Left ventricle myocardium inferior (tissue), 1 donor: ENCODE results near the gene MAN2A2. TPM values are rescaled to one million over a fixed set of nuclear protein-coding genes. Genes with fewer than 3 reads are reported as not detected.

Experiments
- DNase-seq: peaks from one replicate; pipeline ENCODE4 v3.0.0-alpha.2; 2020
- H3K27ac ChIP-seq: fragments of 200-600 bp; replicated peaks from 2 replicates; pipeline ENCODE4 v1.8.0; 2021
- H3K27me3 ChIP-seq: fragments of 200-600 bp; 2 replicates; pipeline ENCODE4 v1.8.0; 2021; ENCODE audit warnings: low read depth
- H3K36me3 ChIP-seq: fragments of 200-600 bp; 2 replicates; pipeline ENCODE4 v1.8.0; 2021
- H3K4me1 ChIP-seq: fragments of 200-600 bp; 2 replicates; pipeline ENCODE4 v1.8.0; 2021
- H3K4me3 ChIP-seq: fragments of 200-600 bp; 2 replicates; pipeline ENCODE4 v1.8.0; 2021; ENCODE audit warnings: mild to moderate bottlenecking, moderate library complexity
- H3K9me3 ChIP-seq: fragments of 200-600 bp; replicated peaks from 2 replicates; pipeline ENCODE4 v1.8.0; 2021
- intact Hi-C: fragments of 100-400 bp; cut with micrococcal nuclease; formaldehyde crosslinking; loops from one replicate; pipeline ENCODE4 v1.11.0; 2022
- long read RNA-seq: library from polyadenylated mRNA; unstranded; transcript quantifications from one replicate; pipeline ENCODE4 v2.0.0, GENCODE V29; 2021
- total RNA-seq: library from RNA; stranded (reverse); fragmentation: NEBNext Ultra II Directional; extraction: Animal tissue kit (Norgen Biotek cat#: 25700); gene quantifications from one replicate; pipeline ENCODE4 v1.2.1, GENCODE V29; 2021
- TF ChIP-seq, protein P1 (sequence below): fragments of 200-600 bp; IDR thresholded peaks from 2 replicates; pipeline ENCODE4 v1.8.0; 2021; ENCODE audit warnings: antibody characterized with exemption, mild to moderate bottlenecking, borderline replicate concordance
- donor health status: DM: no; HTN: yes; CAD: no; lungs with severe emphysema.

Gene MAN2A2
- 95.4 TPM for total RNA-seq
- long read RNA-seq, full-length matches to known transcripts = 7 of 90 reads
- long read RNA-seq, partial matches to known transcripts = 63 of 90 reads
- long read RNA-seq, other reads (novel, unspliced or antisense) = 20 of 90 reads

DNA sequence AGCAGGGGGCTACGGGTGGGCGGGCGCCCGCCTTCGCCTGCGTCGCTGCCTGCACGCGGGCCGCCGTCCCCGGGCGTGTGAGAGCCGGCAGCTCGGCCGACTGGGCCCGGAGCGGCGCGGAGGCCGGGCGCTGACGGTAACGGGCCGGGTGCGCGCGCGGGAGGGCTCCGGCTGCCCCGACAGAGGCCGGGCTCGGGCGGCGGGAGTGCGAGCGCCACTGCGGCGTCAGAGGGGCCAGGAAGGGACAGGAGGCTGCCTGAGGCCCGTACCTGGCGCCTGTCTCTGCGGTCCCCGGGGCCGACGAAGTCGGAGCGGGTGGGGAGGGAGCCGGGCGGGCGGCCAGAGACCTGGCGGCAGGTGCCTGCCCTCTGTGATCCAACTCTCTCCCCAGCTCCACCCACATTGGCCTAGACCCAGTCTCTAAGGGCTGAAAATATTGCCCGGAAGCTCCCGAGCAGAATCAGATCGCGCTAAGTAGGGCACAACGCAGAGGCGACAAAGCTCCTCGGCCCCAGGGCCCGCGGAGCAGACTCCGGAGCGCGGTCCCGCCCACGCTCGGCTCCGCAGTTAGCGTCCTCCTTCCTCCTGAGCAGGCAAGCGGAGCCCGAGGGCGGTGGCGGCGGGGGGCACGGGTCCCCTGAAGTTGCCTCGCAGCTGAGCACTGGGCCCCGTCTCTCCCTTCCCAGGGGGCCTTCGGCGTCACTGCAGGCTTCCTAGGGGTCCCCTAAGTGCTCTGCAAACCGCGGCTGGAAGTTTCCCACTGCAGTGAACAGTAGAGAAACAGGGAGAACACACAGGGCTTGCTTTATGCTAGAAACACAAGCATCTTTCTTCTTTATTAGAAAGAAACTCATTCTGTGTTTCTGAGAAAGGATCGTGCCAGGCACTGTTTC is at the start of gene MAN2A2:
Gene MAN2A2, plus strand, starts transcription at position 463 of the 893 bp plus-strand sequence. CDS start 906 bp downstream, outside the sequence.
- intact Hi-C loops = no loop called here
- DNase-seq = peak; percentile 68

DNA sequence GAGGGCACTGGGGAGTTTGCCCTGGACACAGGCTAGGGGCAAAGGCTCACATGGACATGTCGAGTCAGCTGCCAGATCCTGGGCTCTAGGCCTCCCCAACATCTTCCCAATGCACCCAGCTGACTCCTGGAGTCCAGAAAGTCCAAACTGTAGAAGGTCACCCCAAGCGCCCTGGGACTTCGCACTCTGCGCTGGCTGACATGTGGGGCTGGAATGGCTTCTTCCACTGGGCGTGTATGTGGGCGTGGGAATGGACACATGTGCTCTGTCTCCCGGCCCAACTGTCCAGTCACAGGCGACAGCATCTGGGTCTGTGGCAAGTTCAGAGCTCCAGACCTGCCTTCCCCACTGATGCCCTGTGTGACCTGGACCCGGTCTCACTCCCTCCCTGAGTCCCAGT is 48.0 kb upstream of the MAN2A2 start:
- TF ChIP-seq, protein P1, sequence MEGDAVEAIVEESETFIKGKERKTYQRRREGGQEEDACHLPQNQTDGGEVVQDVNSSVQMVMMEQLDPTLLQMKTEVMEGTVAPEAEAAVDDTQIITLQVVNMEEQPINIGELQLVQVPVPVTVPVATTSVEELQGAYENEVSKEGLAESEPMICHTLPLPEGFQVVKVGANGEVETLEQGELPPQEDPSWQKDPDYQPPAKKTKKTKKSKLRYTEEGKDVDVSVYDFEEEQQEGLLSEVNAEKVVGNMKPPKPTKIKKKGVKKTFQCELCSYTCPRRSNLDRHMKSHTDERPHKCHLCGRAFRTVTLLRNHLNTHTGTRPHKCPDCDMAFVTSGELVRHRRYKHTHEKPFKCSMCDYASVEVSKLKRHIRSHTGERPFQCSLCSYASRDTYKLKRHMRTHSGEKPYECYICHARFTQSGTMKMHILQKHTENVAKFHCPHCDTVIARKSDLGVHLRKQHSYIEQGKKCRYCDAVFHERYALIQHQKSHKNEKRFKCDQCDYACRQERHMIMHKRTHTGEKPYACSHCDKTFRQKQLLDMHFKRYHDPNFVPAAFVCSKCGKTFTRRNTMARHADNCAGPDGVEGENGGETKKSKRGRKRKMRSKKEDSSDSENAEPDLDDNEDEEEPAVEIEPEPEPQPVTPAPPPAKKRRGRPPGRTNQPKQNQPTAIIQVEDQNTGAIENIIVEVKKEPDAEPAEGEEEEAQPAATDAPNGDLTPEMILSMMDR = no peak
- H3K36me3 ChIP-seq = no peaks in the 10 kb centered on the region
- no peak overlapping the region for H3K4me3 ChIP-seq
- H3K4me1 ChIP-seq = peaks cover 8% of the 10 kb centered on the region
- intact Hi-C loops = no loop called here
- no peaks in the 10 kb centered on the region for H3K27me3 ChIP-seq
- no peak for DNase-seq
- H3K27ac ChIP-seq = no peak overlapping the region
- H3K9me3 ChIP-seq = no peaks in the 10 kb centered on the region

More for the DNA sequence above, at the start of gene MAN2A2:
- H3K27ac ChIP-seq = peak within 1 kb of the TSS; percentile 98
- peaks cover 34% of the 10 kb centered on the region for H3K36me3 ChIP-seq
- no peaks in the 10 kb centered on the region for H3K27me3 ChIP-seq
- H3K4me1 ChIP-seq = peaks cover 66% of the 10 kb centered on the region
- TF ChIP-seq, protein P1 = no peak
- no peaks in the 10 kb centered on the region for H3K9me3 ChIP-seq
- peak within 1 kb of the TSS; percentile 94 for H3K4me3 ChIP-seq

DNA sequence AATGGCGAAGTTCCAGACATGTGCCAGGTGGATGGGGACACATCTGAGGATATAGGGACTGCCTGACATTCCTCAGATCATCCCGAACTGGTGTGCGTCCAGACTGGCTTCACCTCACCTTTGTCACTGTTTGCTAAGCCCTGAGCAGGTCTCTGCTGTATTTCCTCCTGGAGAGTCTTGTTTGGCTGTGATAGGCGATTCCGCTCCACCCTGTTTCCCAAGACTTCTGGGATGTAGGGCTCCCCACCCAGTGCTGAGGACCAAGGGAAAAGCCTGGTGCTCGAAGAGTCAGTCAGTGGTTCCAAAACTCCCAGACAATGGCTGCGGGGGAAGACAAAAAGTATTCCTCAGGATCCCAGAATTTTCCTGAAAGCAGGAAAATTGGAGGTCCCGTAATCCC is 45.8 kb upstream of the MAN2A2 start:
- TF ChIP-seq, protein P1 = no peak
- H3K36me3 ChIP-seq = no peaks in the 10 kb centered on the region
- H3K27me3 ChIP-seq = no peaks in the 10 kb centered on the region
- intact Hi-C loops = no loop called here
- peaks cover 8% of the 10 kb centered on the region for H3K4me1 ChIP-seq
- H3K4me3 ChIP-seq = no peak overlapping the region
- no peak overlapping the region for H3K27ac ChIP-seq
- no peak for DNase-seq
- no peaks in the 10 kb centered on the region for H3K9me3 ChIP-seq

DNA sequence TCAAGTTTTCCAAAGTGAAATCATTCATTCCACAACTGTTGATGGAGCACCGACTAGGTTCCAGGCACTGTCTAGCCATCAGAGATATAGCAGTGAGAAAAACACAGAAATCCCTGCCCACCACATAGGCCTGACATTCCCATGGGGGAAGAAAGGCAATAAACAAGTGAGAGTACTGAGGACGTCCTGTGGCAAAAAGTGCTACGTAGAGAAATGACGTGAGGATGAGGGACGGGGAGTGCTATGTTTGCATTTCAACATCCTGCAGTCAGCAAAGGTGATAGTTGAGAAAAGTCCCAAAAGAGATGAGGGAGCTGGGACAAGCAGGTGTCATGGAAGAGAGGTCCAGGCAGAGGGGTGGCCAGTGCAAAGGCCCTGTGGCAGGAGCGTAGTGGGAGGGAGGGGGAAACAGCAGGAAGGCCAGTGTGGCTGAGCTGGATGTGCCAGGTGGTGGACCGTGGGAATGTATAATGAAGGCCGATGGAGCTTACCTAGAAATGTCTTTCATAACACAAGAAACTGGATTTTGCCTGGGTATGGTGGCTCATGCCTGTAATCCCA is 45.1 kb upstream of the MAN2A2 start:
- Histone ChIP-seq H3K27ac (no peak overlapping the region), H3K4me1 (peaks cover 9% of the 10 kb centered on the region), H3K4me3 (no peak overlapping the region), H3K36me3 (no peaks in the 10 kb centered on the region), H3K9me3 (no peaks in the 10 kb centered on the region), H3K27me3 (no peaks in the 10 kb centered on the region)
- DNase-seq = no peak
- intact Hi-C loops = no loop called here
- TF ChIP-seq, protein P1 = no peak

DNA sequence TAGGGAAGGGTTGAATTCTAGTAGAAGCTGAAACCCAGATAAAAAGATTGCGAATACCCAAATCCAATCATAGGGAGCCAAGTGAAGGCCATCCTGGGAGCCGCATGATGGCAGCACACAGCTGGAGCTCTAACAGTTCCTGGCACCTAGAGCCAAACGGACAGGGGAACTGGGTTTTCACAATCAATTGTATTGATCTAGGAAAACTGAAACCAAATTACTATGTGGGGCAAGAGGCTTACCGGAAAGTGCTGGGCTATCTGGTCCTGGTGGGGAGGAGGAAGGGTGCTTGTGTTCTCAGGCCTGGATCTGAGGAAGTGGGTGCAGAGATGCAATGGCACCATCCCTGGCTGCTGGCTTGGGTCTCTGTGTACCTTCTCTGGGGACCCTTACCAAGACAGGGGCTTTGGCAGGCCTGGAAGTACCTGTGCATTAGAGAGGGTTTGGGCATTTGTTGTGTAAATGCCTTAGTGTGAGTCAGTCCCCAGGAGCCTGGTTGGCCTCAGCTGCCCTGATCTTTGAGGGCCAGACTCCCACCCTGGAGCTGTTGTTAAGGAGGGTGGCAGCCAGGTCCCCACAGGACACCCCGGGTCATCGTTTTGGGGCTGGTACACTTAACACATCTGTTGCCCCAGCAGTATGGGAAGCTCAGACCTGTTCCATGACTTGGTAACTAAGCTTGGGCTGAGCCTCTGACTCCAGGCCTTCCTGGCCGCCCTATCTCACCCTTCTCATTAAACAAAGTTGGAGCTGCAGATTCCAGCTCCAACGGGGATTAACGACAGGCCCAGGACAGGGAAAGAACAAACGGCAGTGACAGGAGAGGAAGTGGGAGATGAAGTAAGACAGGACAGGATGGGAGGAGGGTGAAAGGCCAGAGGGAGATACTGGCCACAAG is 43.6 kb upstream of the MAN2A2 start:
- Histone ChIP-seq H3K27ac (no peak overlapping the region), H3K9me3 (no peaks in the 10 kb centered on the region), H3K4me1 (peaks cover 16% of the 10 kb centered on the region), H3K27me3 (no peaks in the 10 kb centered on the region), H3K36me3 (no peaks in the 10 kb centered on the region), H3K4me3 (no peak overlapping the region)
- no peak for DNase-seq
- intact Hi-C loops = no loop called here
- TF ChIP-seq, protein P1 = no peak
